Measurements from ENCODE around the gene STIL.

The STIL gene

GRCh38 chr1:47235241-47235681 is 78.7 kb downstream of the STIL start:
- no peak for DNase-seq (ENCODE audit: low read depth)

GRCh38 chr1:47233186-47233585 is 80.8 kb downstream of the STIL start:
- no peak for DNase-seq (ENCODE audit: low read depth)

- no peak for DNase-seq (ENCODE audit: low read depth)
Measured at GRCh38 chr1:47232187-47232874, 81.6 kb downstream of the STIL start, which contains the start of gene TAL1. Gene TAL1, minus strand, starts transcription at chr1:47232225. Its CDS starts 6,337 bp downstream, at chr1:47225888.

GRCh38 chr1:47231301-47232186 is 82.4 kb downstream of the STIL start:
- no peak for DNase-seq (ENCODE audit: low read depth)

GRCh38 chr1:47230692-47231300 is 83.2 kb downstream of the STIL start:
- no peak for DNase-seq (ENCODE audit: low read depth)

GRCh38 chr1:47229886-47230691 is 83.9 kb downstream of the STIL start:
- DNase-seq (ENCODE audit: low read depth), result no peak

- DNase-seq (ENCODE audit: low read depth), result no peak
Measured at GRCh38 chr1:47229031-47229885, 84.7 kb downstream of the STIL start.

- no peak for DNase-seq (ENCODE audit: low read depth)
Measured at GRCh38 chr1:47228644-47229030, 85.3 kb downstream of the STIL start.

- no peak for DNase-seq (ENCODE audit: low read depth)
Measured at GRCh38 chr1:47227341-47228232, 86.4 kb downstream of the STIL start.

- no peak for DNase-seq (ENCODE audit: low read depth)
Measured at GRCh38 chr1:47226839-47227215, 87.1 kb downstream of the STIL start.

- no peak for DNase-seq (ENCODE audit: low read depth)
Measured at GRCh38 chr1:47226121-47226838, 87.7 kb downstream of the STIL start.

GRCh38 chr1:47225430-47226100 is 88.4 kb downstream of the STIL start:
- DNase-seq (ENCODE audit: low read depth), result no peak

GRCh38 chr1:47224676-47225399 is 89.1 kb downstream of the STIL start:
- DNase-seq (ENCODE audit: low read depth), result no peak

GRCh38 chr1:47223921-47224675 is 89.8 kb downstream of the STIL start:
- DNase-seq (ENCODE audit: low read depth), result no peak

GRCh38 chr1:47223174-47223920 is 90.6 kb downstream of the STIL start:
- DNase-seq (ENCODE audit: low read depth), result no peak

GRCh38 chr1:47222476-47222875 is 91.5 kb downstream of the STIL start:
- no peak for DNase-seq (ENCODE audit: low read depth)

All from stimulated activated CD8-positive, alpha-beta memory T cell treated with anti-CD3 and anti-CD28 coated beads, Interleukin-4, amount 100 ng/mL, for 24 hours (primary cell).